ENCODE results near the gene EHD1.

Gene EHD1

GRCh38 chr11:64849598-64850356 lies 28.6 kb downstream of the EHD1 start:
- no peak for TF ChIP-seq CTCF (IDR thresholded peaks at IDR 0.05)
- TF ChIP-seq ZFX (IDR thresholded peaks at IDR 0.05; ENCODE audit: borderline replicate concordance) = no peak
- H3K27ac ChIP-seq = no peak overlapping the region

- TF ChIP-seq CTCF (IDR thresholded peaks at IDR 0.05) (peak; percentile 23; the same call in 1 of the 2 replicates), ZFX (IDR thresholded peaks at IDR 0.05; ENCODE audit: borderline replicate concordance) (no peak)
- no peak overlapping the region for H3K27ac ChIP-seq
These were observed 29.4 kb downstream of the EHD1 start for GRCh38 chr11:64848826-64849597.

- no peak overlapping the region for H3K27ac ChIP-seq
These were observed 30.1 kb downstream of the EHD1 start for GRCh38 chr11:64848214-64848825.

GRCh38 chr11:64846998-64847666 lies 31.3 kb downstream of the EHD1 start:
- TF ChIP-seq ZFX (IDR thresholded peaks at IDR 0.05; ENCODE audit: borderline replicate concordance) = no peak
- TF ChIP-seq CTCF (IDR thresholded peaks at IDR 0.05) = peak; percentile 96
- H3K27ac ChIP-seq = peak overlapping the region; percentile 82

More at GRCh38 chr11:64848214-64848825, 30.1 kb downstream of the EHD1 start:
- TF ChIP-seq ZFX (IDR thresholded peaks at IDR 0.05; ENCODE audit: borderline replicate concordance) (no peak), CTCF (IDR thresholded peaks at IDR 0.05) (no peak)

- H3K27ac ChIP-seq = peak overlapping the region; percentile 82
These were observed 32.7 kb downstream of the EHD1 start for GRCh38 chr11:64845776-64846129.

- TF ChIP-seq ZFX (IDR thresholded peaks at IDR 0.05; ENCODE audit: borderline replicate concordance) = no peak
- TF ChIP-seq CTCF (IDR thresholded peaks at IDR 0.05) = no peak
- H3K27ac ChIP-seq = peak overlapping the region; percentile 82
These were observed 33.2 kb downstream of the EHD1 start for GRCh38 chr11:64845129-64845775.

All from 22Rv1 (cell line).